Measurements from ENCODE around the gene NET1.

- TF ChIP-seq CTCF (IDR thresholded peaks at IDR 0.05) (no peak), POLR2A (IDR thresholded peaks at IDR 0.05) (no peak), EP300 (IDR thresholded peaks at IDR 0.05) (no peak)
These were observed 56.1 kb downstream of the NET1 start for GRCh38 chr10:5468262-5469106.
